HG02798 (cell line): ENCODE data around the gene ELOVL6.
A peak's percentile ranks its signal among the peaks of the same experiment; 100 is the strongest.
"Not testable (repeated sequence)": the region's sequence is repeated elsewhere in the genome, so short reads cannot be mapped to it uniquely, and the experiment has no call there.

ENCODE experiments used
- ATAC-seq: cut with Tn5 transposase; IDR thresholded peaks from one replicate; pipeline ENCODE4 v1.9.1; 2021; ENCODE audit warnings: mild to moderate bottlenecking; ENCODE audit not compliant: unreplicated experiment, poor library complexity

The ELOVL6 gene

GRCh38 chr4:110046588-110047049 lies 151.8 kb downstream of the ELOVL6 start:
- no peak for ATAC-seq

GRCh38 chr4:110042545-110043517 lies 155.6 kb downstream of the ELOVL6 start:
- ATAC-seq: no peak

- ATAC-seq: no peak
These were observed 156.7 kb downstream of the ELOVL6 start for GRCh38 chr4:110041735-110042134.

- ATAC-seq: not testable (repeated sequence)
These were observed 159.3 kb downstream of the ELOVL6 start for GRCh38 chr4:110039164-110039563.

GRCh38 chr4:110034026-110034393 lies 164.4 kb downstream of the ELOVL6 start:
- peak; percentile 96 for ATAC-seq

GRCh38 chr4:110033355-110034025 lies 164.9 kb downstream of the ELOVL6 start:
- peak; percentile 6 for ATAC-seq

GRCh38 chr4:110032603-110033002 lies 165.8 kb downstream of the ELOVL6 start:
- no peak for ATAC-seq

- no peak for ATAC-seq
These were observed 172.7 kb downstream of the ELOVL6 start for GRCh38 chr4:110025718-110026117.

- ATAC-seq: no peak
These were observed 173.4 kb downstream of the ELOVL6 start for GRCh38 chr4:110025056-110025455.

GRCh38 chr4:110022457-110022856 lies 176.0 kb downstream of the ELOVL6 start:
- ATAC-seq: no peak

- no peak for ATAC-seq
These were observed 177.6 kb downstream of the ELOVL6 start for GRCh38 chr4:110020646-110021443.

GRCh38 chr4:110020139-110020538 lies 178.3 kb downstream of the ELOVL6 start:
- no peak for ATAC-seq

GRCh38 chr4:110019153-110019552 lies 179.3 kb downstream of the ELOVL6 start:
- ATAC-seq: no peak

GRCh38 chr4:110014233-110014632 lies 184.2 kb downstream of the ELOVL6 start:
- no peak for ATAC-seq

GRCh38 chr4:110012917-110013316 lies 185.5 kb downstream of the ELOVL6 start:
- no peak for ATAC-seq

GRCh38 chr4:110010797-110011196 lies 187.6 kb downstream of the ELOVL6 start:
- no peak for ATAC-seq

- ATAC-seq: no peak
These were observed 188.9 kb downstream of the ELOVL6 start for GRCh38 chr4:110009550-110009949.

- no peak for ATAC-seq
These were observed 189.9 kb downstream of the ELOVL6 start for GRCh38 chr4:110008540-110008939.

GRCh38 chr4:110007217-110007616 lies 191.2 kb downstream of the ELOVL6 start:
- no peak for ATAC-seq

GRCh38 chr4:110005461-110006056 lies 192.9 kb downstream of the ELOVL6 start:
- ATAC-seq: peak; percentile 86
